SK-N-SH treated with all-trans-retinoic acid at 6 μM for 48 hours (cell line): ENCODE measurements around the gene CDKN2C.

Experiments
- ATAC-seq: fragments of 200-7000 bp; cut with Tn5 transposase; 3 replicates; pipeline ENCODE4 v1.9.1; 2020; ENCODE audit warnings: mild to moderate bottlenecking, moderate library complexity
- ARNTL ChIP-seq: fragments of 450-650 bp; formaldehyde crosslinking; IDR thresholded peaks from 2 replicates; pipeline ENCODE4 v1.5.0; 2020; ENCODE audit warnings: low read depth, mild to moderate bottlenecking, moderate library complexity, borderline replicate concordance
- BACH2 ChIP-seq: fragments of 250-450 bp; sonication (Bioruptor Pico); IDR thresholded peaks from 2 replicates; pipeline ENCODE4 v1.9.0; 2021; ENCODE audit warnings: mild to moderate bottlenecking, borderline replicate concordance
- CREB5 ChIP-seq: fragments of 250-450 bp; sonication (Bioruptor Pico); IDR thresholded peaks from 2 replicates; pipeline ENCODE4 v1.5.1; 2020; ENCODE audit warnings: low read depth, mild to moderate bottlenecking, moderate library complexity
- CSDC2 ChIP-seq: fragments of 250-450 bp; sonication (Bioruptor Pico); IDR thresholded peaks from 2 replicates; pipeline ENCODE4 v1.5.0; 2020; ENCODE audit warnings: mild to moderate bottlenecking, moderate library complexity
- CSRNP3 ChIP-seq: fragments of 250-450 bp; sonication (Bioruptor Pico); IDR thresholded peaks from 2 replicates; pipeline ENCODE4 v1.5.1; 2021; ENCODE audit warnings: mild to moderate bottlenecking, moderate library complexity
- ESRRG ChIP-seq: fragments of 250-450 bp; sonication (Bioruptor Pico); IDR thresholded peaks from 2 replicates; pipeline ENCODE4 v1.6.1; 2021; ENCODE audit warnings: mild to moderate bottlenecking
- GLIS3 ChIP-seq: fragments of 250-450 bp; sonication (Bioruptor Pico); IDR thresholded peaks from 2 replicates; pipeline ENCODE4 v1.5.0; 2020; ENCODE audit warnings: mild to moderate bottlenecking, moderate library complexity
- ISL1 ChIP-seq: fragments of 250-450 bp; sonication (Bioruptor Pico); IDR thresholded peaks from 2 replicates; pipeline ENCODE4 v2.1.2; 2022; ENCODE audit warnings: mild to moderate bottlenecking, moderate library complexity
- OSR1 ChIP-seq: fragments of 250-450 bp; sonication (Bioruptor Pico); IDR thresholded peaks from 2 replicates; pipeline ENCODE4 v1.8.0; 2022; ENCODE audit warnings: moderate library complexity, mild to moderate bottlenecking, inconsistent platforms
- PATZ1 ChIP-seq: fragments of 250-450 bp; sonication (Bioruptor Pico); IDR thresholded peaks from 2 replicates; pipeline ENCODE4 v1.8.0; 2020; ENCODE audit warnings: mild to moderate bottlenecking, moderate library complexity, borderline replicate concordance
- POU6F1 ChIP-seq: fragments of 250-450 bp; sonication (Bioruptor Pico); IDR thresholded peaks from 2 replicates; pipeline ENCODE4 v1.8.0; 2021; ENCODE audit warnings: low read depth, mild to moderate bottlenecking, moderate library complexity, borderline replicate concordance
- RARB ChIP-seq: fragments of 250-450 bp; sonication (Bioruptor Pico); IDR thresholded peaks from 2 replicates; pipeline ENCODE4 v1.8.0; 2021; ENCODE audit warnings: mild to moderate bottlenecking, moderate library complexity
- SNAI2 ChIP-seq: fragments of 250-450 bp; sonication (Bioruptor Pico); IDR thresholded peaks from 2 replicates; pipeline ENCODE4 v1.5.0; 2020; ENCODE audit warnings: mild to moderate bottlenecking, moderate library complexity
- TCF4 ChIP-seq: fragments of 250-450 bp; sonication (Bioruptor Pico); IDR thresholded peaks from 2 replicates; pipeline ENCODE4 v1.8.0; 2021; ENCODE audit warnings: mild to moderate bottlenecking, moderate library complexity, borderline replicate concordance
- TOX ChIP-seq: fragments of 250-450 bp; sonication (Bioruptor Pico); IDR thresholded peaks from 2 replicates; pipeline ENCODE4 v1.8.0; 2021; ENCODE audit warnings: mild to moderate bottlenecking, moderate library complexity, borderline replicate concordance
- ZC3H10 ChIP-seq: fragments of 250-450 bp; sonication (Bioruptor Pico); IDR thresholded peaks from 2 replicates; pipeline ENCODE4 v1.5.1; 2021; ENCODE audit warnings: mild to moderate bottlenecking, moderate library complexity
- ZFP30 ChIP-seq: fragments of 450-650 bp; formaldehyde crosslinking; IDR thresholded peaks from 2 replicates; pipeline ENCODE4 v1.5.0; 2022; ENCODE audit warnings: mild to moderate bottlenecking, moderate library complexity
- ZNF565 ChIP-seq: fragments of 450-650 bp; formaldehyde crosslinking; conservative IDR thresholded peaks from 2 replicates; pipeline ENCODE4 v1.5.0; 2020; ENCODE audit warnings: low read depth, mild to moderate bottlenecking, moderate library complexity
- ZNF70 ChIP-seq: fragments of 450-650 bp; formaldehyde crosslinking; IDR thresholded peaks from 2 replicates; pipeline ENCODE4 v1.5.0; 2020; ENCODE audit warnings: mild to moderate bottlenecking, moderate library complexity
- ZNF8 ChIP-seq: fragments of 450-650 bp; formaldehyde crosslinking; IDR thresholded peaks from 2 replicates; pipeline ENCODE4 v1.5.0; 2020; ENCODE audit warnings: mild to moderate bottlenecking, moderate library complexity

Gene CDKN2C

GRCh38 chr1:50989694-50990093, 19.6 kb downstream of the CDKN2C start:
- ATAC-seq = no peak
- TF ChIP-seq ZNF565 (CRISPR knock-in tag) (no peak), RARB (no peak), ARNTL (CRISPR knock-in tag) (no peak), CSRNP3 (CRISPR knock-in tag) (no peak), CREB5 (CRISPR knock-in tag) (no peak), TCF4 (CRISPR knock-in tag) (no peak), SNAI2 (no peak), GLIS3 (CRISPR knock-in tag) (no peak), ISL1 (no peak), ZNF8 (CRISPR knock-in tag) (no peak), PATZ1 (CRISPR knock-in tag) (no peak), OSR1 (CRISPR knock-in tag) (no peak), ESRRG (CRISPR knock-in tag) (no peak), POU6F1 (CRISPR knock-in tag) (no peak), ZFP30 (CRISPR knock-in tag) (no peak)

GRCh38 chr1:50992532-50993318, 22.7 kb downstream of the CDKN2C start:
- TF ChIP-seq TOX (CRISPR knock-in tag) = no peak
- no peak for TF ChIP-seq BACH2 (CRISPR knock-in tag)
- TF ChIP-seq ARNTL (CRISPR knock-in tag) = no peak
- TF ChIP-seq GLIS3 (CRISPR knock-in tag) = no peak
- no peak for TF ChIP-seq ZC3H10 (CRISPR knock-in tag)
- no peak for TF ChIP-seq CSRNP3 (CRISPR knock-in tag)
- TF ChIP-seq ZNF565 (CRISPR knock-in tag) = no peak
- TF ChIP-seq, all 23 proteins: peak for 0
- no peak for ATAC-seq

GRCh38 chr1:50993645-50994044, 23.6 kb downstream of the CDKN2C start:
- no peak for TF ChIP-seq ZNF565 (CRISPR knock-in tag)
- TF ChIP-seq TCF4 (CRISPR knock-in tag) = no peak
- no peak for TF ChIP-seq ARNTL (CRISPR knock-in tag)
- TF ChIP-seq CSRNP3 (CRISPR knock-in tag) = no peak
- no peak for TF ChIP-seq RARB
- TF ChIP-seq BACH2 (CRISPR knock-in tag) = no peak
- no peak for TF ChIP-seq ZNF70 (CRISPR knock-in tag)
- no peak for TF ChIP-seq CSDC2 (CRISPR knock-in tag)
- ATAC-seq = no peak
